AML-193 (cell line): ENCODE results near the gene FHL3.

ENCODE experiments used
- DNase-seq, 2 experiments: peaks; one replicate each; lab custom pipeline; 2025; lab: John Stamatoyannopoulos, UW

FHL3 gene

DNA sequence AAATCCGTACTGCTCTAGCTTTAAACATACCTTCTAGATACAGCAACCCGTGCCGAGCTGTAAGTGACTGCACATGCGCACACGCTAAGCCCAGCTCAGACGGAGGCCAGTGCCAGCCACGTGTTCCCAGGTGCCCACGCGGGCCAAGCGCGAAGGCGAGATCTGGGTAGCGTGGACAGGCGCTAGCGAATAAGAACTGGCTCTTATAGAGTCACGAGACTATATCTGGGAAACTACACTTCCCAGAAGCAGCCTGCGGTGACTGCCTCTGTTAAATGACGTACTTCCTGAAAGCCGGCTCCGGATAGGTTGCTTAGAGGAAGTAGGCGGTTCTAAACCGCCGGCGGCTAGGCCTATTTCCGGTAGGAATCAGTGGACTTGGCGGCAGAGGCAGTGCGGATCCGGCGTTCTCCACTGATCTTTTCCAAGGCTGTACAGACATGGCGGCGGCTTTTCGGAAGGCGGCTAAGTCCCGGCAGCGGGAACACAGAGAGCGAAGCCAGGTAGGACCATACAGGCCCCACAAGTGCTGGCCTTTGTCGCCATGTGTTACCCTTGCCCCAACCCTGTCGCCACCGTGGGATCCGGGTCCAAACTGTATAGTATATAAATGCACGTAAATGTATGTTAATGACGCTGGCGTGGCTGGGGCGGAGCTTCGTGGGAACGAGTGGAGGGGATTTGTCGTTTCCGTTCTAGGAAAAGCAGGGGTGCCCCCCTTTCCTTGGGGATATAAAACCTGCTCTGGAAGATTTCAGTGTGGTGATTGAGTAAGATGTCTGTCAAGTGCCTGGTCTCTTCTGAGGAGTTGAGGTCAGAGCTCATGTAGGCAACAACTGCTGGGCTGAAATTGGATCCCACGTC lies 7.3 kb upstream of the FHL3 start, which contains the start of gene UTP11:
Gene UTP11 (plus strand): TSS at position 372 of the 864 bp plus-strand sequence. CDS start 69 bp downstream, at position 441.
- peak; percentile 98 to 99 for DNase-seq

DNA sequence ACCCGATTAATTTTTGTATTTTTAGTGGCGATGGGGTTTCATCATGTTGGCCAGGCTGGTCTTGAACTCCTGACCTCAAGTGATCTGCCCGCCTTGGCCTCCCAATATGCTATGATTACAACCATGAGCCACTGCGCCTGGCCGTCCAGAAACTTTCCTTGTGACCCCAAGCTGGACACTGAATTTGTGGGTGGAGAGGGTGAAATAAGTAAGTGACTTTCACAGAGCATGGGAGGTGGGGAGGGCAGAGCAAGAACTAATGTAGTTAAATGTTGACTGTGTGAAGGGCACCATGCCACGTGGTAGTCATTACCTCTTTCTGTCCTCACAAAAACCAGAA lies 4.5 kb upstream of the FHL3 start:
- DNase-seq, result no peak

DNA sequence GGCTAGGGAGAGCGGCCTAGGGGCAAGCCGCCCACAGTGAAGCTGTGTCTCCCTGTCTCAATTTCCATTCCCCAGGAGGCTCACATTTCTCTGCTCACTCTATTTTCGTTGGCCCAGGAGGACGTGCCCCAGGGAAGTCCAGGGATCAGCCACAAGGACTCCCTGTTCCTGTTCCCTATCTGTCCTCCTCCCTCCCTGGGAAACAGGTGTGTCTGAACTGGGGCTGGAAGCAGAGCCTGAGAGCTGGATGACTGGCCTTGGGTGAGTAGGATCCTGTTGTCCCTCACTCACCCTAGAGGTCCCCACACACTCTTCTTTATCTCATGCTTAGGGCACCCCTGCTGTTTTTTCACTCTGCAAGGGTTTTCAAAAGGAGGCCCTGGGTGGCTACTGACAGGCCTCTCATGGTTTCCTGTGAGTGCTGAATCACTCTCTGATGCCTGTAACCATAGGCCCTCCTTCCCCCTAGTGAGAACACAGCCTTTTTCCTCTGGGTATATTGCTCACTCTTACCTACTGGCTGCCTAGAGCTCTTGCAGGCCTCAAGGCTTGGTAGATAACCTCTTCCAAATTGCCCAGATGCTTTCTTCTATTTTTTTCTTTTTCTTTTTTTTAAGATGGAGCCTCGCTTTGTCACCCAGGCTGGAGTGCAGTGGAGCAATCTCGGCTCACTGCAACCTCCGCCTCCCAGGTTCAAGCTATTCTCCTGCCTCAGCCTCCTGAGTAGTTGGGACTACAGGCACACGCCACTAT lies 4.0 kb upstream of the FHL3 start:
- peak; percentile 86 to 89 for DNase-seq

DNA sequence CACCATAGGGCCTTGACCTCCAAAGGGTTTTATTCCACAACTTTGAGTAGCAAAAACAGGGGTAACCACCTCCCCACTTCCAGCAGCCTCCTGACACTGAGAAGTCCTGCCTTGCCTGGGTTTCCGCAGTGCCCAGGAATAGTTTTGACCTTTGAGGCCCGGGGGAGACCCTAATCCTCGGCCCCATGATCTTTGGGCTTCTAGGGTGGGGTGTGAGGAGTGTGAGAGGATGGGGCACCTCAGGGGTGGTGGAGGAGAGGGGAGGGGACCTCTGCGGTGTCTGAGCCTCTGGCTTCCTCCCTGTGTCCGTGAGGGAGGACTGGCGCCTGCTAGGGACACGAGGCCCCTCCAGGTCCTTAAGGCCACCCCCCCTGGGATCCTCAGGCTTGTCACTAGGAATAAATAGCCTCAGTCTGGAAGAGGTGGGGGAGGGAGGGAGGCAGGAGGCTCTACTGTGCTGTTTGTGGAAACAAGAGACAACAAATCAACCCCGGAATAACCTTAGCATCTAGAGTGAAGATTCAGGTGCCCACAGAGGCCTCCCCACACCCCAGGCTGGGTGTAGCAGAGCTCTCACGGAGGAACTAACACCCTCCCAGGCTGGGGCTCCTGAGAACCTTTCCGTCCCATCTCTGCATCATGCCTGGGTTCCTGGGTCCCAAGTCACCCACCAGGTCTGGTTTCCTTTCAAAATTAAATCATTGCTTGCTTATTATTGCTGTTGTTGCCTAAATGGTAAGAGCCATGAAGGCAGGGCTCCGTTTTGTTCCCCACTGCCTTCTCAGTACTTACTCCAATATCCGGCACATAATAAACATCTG lies 904 bp upstream of the FHL3 start:
- DNase-seq, result no peak

DNA sequence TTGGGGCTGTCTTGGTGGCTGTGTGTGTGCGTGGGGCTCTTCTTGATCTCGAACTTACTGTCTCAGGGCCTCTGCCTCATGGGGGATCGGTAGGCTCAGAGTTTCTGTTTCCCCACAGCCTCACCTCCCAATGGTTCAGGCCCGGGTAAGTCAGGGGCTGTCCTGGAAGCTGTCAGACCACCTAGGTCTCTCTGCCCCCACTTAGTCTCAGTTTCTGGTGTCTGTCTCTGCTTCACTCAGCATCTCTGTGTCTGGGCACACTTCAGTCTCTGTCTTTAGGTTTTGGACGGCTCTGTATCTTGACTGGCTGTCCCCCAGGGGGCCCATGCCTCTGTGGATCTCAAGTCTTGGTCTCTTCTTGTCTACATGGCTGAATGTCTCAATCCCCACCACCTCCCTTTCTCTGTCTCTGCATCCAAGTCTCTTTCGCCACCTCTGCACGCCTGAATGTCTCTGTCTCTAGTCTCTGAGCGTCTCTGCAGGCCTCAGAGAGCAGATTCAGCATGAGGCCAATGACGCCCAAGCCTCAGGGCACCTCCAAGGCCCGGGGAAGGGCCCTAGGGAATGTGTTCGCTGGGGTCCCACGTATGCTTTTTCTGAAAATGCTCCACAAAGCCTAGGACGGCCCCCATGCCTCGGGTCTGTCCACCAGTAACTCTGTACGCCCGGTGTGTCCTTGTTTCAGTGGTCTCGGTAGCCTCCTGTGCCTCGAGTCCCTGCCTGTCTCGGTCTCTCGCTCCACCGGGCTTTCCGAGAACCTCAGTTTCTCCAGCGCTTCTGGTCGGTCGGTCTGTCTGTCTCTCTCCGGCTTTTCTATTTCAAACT lies 818 bp downstream of the FHL3 start:
- DNase-seq, result no peak

DNA sequence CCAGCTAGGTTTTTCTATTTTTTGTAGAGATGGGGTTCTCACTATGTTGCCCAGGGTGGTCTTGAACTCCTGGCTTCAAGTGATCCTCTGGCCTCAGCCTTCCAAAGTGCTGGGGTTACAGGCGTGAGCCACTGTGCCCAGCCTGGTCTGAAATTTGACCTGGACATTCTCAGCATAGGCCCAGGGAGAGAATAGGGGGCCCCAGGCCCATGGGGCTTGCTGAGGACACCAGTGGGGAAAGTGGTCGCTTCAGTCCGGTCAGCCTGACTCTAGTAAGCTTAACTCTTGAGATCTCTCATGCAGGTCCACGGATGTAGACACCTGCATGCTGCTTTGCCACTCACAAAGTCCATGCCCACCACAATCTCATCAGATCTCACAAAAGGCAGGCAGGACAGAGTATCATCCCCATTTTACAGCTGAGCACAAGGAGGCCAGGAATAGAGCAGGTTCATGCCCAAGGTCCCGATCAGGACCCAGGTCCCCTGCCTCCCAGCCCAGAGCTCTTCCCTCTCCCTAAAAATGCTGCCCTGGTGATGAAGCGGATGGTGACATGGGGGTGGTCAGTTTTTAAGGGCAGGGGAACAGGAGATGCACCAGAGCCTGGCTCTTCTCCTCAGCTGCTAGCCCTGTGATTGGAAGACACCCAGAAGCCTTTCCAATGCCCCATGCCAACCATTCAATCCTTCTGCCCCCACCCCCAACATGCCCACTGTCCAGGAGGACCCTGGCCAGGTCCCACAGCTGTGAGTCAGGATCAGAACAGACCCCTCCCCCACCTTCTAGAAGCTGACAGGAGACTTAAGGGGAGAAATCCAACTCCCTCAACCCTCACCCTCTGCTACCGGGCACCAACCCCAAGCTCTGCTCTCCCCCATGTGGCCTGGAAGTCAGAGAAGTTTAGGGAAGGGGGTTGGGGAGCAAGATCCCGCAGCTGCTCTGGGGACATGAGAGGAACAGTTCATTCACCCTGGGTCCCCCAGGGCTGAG lies 1.8 kb downstream of the FHL3 start:
- DNase-seq, result peak; percentile 33 to 49

DNA sequence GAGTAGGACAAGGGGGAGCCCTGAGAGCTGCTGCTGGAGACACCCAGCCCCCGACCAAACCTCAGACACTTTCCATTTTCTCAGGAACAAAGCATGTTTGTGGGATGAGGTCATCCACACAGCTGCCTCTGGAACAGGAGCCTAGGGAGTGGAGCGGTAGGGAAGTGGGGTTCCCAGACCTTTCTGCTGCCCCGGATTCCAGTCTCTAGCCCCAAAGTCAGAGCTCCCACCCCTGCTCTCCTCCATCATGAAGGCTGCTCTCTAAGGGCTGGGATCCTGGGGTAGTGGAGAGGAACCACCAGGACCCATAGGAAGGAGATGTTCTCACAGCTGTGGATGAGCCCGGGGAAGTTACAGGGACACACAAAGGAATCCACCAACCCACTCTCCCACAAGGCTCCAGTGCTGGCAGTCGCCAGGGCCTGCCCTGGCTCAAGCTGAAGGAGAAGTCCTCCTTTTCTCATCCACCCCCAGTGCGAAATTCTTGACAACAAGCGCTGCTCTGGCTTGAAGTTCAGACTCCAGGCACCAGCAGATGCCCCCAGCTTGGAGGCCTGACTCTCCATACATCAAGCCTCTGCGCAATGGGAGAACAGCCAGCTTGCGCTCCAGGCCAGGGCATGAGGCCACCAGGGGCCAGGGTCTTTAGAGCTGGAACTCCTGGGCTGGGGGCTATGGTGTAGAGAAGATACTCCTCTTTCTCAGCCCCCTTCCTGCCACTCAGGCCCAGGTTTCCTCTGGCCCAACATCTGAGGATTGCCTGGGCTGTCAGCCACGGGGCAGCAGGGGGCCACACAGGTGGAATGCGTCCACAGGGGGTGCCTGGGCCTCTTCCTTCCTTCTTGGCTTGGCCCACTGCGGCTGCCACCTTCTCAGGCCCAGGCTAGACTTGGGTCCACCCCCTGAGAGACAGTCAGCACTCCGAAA lies 4.5 kb downstream of the FHL3 start:
- no peak for DNase-seq

DNA sequence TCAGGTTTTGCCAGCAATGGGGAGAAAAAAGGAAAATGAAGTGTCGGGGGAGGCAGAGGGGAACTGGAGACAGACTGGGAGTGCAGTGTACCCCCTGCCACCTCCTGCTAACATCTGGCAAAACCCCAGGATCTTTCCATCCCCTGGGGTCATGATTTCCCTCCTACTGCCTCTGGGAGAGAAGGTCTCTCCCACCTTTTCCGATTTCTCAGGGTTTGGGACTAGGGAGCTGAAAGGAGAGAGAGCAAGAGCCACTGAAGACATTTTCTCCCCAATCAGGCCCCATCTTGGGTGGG lies 5.1 kb downstream of the FHL3 start:
- no peak for DNase-seq

DNA sequence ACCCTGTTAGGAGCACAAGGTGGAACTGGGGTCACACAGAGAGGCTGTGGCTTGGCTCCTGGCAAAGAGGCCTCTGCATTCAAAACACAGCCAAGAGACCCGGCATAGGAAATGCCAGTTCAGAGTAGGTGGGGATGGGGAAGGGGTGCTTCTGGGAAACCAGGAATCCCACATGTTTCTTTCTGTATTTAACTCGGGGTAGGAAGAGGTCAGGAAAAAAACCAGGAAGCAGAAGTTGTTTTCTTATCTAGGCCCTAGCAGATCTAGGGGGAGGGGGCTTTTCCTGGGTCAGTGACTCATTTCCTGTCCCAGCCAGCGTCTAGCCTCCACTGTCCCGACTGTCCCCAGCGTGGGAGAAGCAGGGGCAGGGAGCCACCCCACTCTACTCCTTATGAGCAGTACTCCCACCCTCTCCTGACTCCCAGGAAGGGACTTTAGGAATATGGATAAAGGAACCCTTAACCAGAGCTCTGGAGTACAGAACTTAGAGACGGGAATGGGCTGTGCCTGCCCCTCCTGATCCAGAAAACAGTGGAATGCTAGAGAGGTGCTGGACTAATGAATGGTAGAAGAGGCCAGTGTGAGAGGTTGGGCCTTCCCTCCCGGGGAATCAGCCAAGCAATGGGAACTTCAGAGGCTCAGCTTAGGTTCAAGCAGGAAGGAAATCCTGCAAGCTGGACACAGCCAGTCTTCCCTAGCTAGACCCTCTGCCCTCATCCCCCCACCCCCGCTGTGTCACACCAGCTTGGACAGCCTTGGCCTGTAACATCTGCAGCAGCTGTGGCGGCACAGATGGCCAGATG lies 5.7 kb downstream of the FHL3 start:
- peak; percentile 35 to 46 for DNase-seq

DNA sequence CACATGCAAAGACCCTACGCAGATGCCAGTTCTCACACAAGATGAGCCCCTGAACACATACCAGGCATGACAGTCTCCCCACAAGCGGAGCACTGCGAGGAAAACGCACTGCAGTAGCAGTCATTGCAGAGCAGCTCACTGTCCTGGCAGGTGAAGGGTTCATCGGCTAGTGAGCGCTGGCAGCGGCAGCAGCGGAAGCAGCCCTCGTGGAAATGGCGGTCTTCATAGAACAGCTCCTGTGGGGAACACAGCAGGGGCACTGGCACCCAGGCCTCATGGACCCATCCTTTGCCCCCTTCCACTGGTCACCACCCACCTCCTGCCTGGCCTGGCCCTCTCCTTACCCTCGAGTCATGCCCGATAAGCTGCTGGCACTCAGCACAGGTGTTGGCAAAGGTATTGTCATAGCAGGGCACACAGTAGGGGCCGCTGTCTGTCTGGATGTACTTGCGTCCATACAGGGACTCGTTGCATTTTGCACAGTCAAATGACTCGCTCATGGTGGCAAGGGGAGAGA lies 6.3 kb downstream of the FHL3 start:
- no peak for DNase-seq

DNA sequence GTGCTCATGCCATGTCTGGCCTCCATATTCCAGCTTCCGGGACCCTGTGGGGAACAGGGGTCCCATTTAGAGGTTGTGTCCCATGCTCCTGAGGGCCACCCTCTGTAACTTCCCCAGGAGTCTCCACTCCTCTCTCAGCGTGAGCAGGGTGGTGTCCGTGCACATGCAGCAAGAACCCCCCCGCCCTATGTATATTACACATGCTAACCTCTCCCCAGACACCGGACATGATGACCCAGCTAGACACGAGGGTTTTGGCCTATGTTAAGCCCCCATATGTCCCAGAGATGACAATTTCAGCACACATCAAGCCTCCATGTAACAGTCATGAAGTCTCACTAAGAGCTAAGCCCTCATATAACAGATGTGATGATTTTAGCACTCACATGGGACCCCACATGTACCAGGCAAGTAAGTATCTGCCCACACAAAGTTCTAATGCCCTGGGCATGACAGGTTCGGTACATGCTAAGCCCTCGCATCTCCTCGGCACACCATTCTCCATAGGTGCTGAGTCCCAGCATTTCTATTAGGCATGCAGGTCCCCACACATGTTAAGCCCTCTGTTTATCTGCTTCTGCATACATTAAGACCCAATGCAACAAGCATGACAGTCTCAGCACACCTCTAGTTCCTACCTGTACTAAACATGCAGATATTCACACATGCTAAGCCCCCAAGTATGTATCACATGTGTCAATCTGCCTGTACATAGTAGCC lies 7.1 kb downstream of the FHL3 start:
- no peak for DNase-seq

DNA sequence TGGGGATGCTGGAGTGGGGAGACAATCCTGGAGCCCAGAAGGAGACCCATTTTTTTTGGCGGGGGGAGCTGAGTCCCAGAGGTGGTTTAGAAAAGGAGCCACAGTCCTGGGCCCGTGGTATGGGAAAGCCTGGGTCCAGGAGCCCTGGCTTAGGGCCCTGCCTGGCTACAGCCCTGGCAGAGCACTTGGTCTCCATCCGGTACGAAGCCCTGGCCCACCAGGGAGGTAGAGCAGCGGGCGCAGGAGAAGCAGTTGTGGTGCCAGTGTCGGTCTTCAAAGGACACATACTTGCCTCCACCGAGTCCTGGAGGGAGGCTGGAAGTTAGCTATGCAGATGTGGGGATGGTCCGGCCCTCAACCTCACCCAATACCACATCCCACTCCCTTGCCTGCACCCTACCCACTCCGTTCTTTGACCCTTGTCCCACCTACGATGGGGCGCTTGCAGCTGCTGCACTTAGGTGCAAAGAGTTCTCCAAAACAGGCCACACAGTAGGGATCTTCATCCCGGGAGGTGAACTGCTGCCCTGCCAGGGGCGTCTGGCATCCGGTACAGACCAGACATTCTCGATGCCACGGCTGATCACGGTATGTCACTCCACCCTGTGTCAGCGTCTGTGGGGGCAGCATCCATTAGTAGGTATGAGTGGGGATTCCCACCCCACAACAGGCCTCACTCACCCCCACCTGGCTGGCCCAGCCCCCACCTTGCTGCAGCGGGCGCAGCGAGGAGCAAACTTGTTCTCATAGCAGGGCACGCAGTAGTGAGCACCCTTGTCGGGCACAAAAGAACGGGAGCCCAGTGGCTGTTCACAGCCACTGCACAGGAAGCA lies 7.8 kb downstream of the FHL3 start:
- DNase-seq, result no peak

DNA sequence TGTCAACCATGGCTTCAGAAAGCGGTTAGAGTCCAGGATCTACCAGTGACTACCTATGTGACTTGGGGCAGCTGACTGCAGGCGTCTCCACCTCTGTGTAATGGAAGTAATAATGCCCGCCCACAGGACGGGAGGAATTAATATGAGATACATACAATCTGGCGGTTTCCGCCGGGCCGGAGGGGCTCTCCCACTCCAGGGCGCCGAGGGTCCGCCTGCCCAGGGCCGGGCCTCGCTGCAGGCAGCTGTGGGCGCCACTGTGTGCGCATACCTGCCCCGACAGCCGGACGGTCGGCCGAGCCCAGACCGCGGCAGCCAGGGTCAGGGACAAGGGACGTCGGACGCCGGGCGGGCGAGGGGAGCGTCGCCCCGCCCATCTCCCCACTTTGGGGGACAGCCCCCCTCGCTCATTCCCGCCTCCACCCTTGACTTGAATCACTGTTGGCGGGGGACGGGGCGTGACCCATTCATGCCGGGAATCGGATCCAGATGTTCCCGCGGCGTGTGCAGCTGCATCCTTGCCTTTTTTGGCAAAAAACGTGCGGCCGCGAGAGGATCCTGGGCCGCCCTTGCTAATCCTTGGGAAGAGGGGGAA lies 9.5 kb downstream of the FHL3 start:
- no peak for DNase-seq

DNA sequence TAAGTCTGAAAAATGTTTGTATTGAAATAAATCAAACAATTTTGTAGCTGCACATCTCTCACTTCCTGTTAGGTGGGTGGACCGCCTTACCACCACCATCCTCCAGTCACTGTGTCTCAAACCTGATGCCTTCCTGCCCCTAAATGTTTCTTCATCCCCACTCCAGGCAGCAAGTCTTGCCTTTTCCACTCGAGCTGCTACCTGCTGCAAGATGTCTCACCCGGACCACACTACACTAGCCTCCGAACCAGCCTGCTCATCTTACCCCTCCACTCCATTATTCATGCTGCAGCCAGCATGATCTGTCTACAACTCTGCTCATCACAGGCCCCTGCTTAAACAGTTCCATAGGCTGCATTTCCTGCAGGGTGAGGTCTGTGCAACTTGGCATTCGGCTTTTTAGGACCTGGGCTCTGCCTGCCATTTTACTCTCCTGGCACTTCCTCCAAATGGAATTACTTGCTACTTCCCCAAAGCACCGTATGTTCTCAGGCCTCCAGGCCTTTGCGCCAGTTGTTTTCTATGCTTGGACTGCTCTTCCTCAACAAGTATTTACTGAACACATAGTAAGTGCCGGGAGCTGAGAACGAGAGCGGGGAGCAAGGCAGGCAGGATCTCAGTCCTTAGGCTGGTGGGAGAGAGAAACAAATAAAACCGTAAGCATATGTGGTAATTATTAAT lies 10.3 kb downstream of the FHL3 start:
- DNase-seq, result no peak

DNA sequence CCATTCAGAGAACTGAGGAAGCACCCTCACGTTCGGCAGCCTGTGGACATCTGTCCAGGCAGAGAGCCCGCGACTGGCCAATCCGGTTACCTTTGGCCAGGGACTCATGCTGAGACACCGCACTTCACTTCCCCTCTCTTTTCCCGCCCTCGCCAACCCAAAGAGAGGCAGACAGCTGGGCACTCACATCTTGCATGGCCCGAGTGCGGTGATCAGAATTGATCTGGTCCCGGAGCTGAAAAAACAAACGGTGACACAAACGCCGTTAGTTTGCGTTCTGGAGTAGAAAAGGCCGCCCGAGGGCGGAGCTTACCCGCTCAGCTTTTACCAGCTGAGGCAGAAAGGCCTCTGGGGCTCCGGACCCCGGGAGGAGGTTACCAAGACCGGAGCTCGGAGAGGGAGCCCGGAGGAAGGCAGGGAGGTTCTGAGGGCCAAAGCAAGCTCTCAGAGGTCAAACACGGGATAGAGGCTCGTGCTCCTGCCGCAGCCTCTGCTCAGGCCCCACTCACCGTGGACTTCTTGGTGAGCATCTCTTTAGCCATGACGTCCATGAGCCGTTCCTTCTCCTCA lies 15.9 kb downstream of the FHL3 start:
- DNase-seq, result peak; percentile 41 to 51
